ENCODE measurements around the gene KRTAP10-5.

GRCh38 chr21:44539046-44539445 lies 41.4 kb downstream of the KRTAP10-5 start:
- TF ChIP-seq CTCF (IDR thresholded peaks at IDR 0.05) (no peak), TCF7L2 (IDR thresholded peaks at IDR 0.05; ENCODE audit: low read depth, low read length) (no peak), REST (IDR thresholded peaks at IDR 0.05; ENCODE audit: insufficient read depth in 1 of 2, low read depth in 2 of 2, low read length in 1 of 2) (no peak)
